Nucleus accumbens (tissue), 56 donors: Measurements from ENCODE around the gene DSCAML1.

Source experiments
- DNase-seq, 56 donors: peaks; one replicate each; lab custom pipeline; 2025; lab: John Stamatoyannopoulos, UW

DSCAML1 gene

GRCh38 chr11:117444256-117444655 lies 352.8 kb downstream of the DSCAML1 start:
- DNase-seq = no peak

- DNase-seq = peak in 49 of 56 donors; percentile 10 to 84 (median 54)
Measured at GRCh38 chr11:117443266-117444186, 353.5 kb downstream of the DSCAML1 start.

GRCh38 chr11:117442869-117443239 lies 354.2 kb downstream of the DSCAML1 start:
- DNase-seq = no peak

- no peak for DNase-seq
Measured at GRCh38 chr11:117442049-117442868, 354.8 kb downstream of the DSCAML1 start.

- no peak for DNase-seq
Measured at GRCh38 chr11:117441146-117441975, 355.7 kb downstream of the DSCAML1 start.

- no peak for DNase-seq
Measured at GRCh38 chr11:117440258-117440657, 356.8 kb downstream of the DSCAML1 start.

- no peak for DNase-seq
Measured at GRCh38 chr11:117439256-117439655, 357.8 kb downstream of the DSCAML1 start.

GRCh38 chr11:117438371-117439000 lies 358.5 kb downstream of the DSCAML1 start:
- peak in 25 of 56 donors; percentile 9 to 77 (median 37) for DNase-seq

GRCh38 chr11:117437791-117438130 lies 359.3 kb downstream of the DSCAML1 start:
- DNase-seq = no peak

- DNase-seq = no peak
Measured at GRCh38 chr11:117437041-117437790, 359.8 kb downstream of the DSCAML1 start.

GRCh38 chr11:117435326-117435725 lies 361.7 kb downstream of the DSCAML1 start:
- DNase-seq = no peak

- no peak for DNase-seq
Measured at GRCh38 chr11:117434481-117434880, 362.5 kb downstream of the DSCAML1 start.

GRCh38 chr11:117433717-117434116 lies 363.3 kb downstream of the DSCAML1 start:
- no peak for DNase-seq

GRCh38 chr11:117431436-117431835 lies 365.6 kb downstream of the DSCAML1 start:
- no peak for DNase-seq

GRCh38 chr11:117430293-117430955 lies 366.6 kb downstream of the DSCAML1 start:
- no peak for DNase-seq

- no peak for DNase-seq
Measured at GRCh38 chr11:117428856-117429229, 368.2 kb downstream of the DSCAML1 start.

- no peak for DNase-seq
Measured at GRCh38 chr11:117428186-117428855, 368.7 kb downstream of the DSCAML1 start.

- peak in 2 of 56 donors; percentile 9 to 22 for DNase-seq
Measured at GRCh38 chr11:117427356-117427874, 369.6 kb downstream of the DSCAML1 start.
